ENCODE measurements around the gene EFNA5. TPM values are rescaled to one million over a fixed set of nuclear protein-coding genes. Genes with fewer than 3 reads are reported as not detected.

Gene EFNA5
- total and polyA plus RNA-seq, 5 donors from 2014 or later, result 0.73 TPM; not detected in 4

- Mint-ChIP-seq H3K9me3 (peaks cover 0 to 5% (median 0%) of the 10 kb centered on the region in 7 donors), H3K36me3 (no peaks in the 10 kb centered on the region), H3K4me3 (no peak overlapping the region), H3K4me1 (peaks cover 2 to 9% (median 6%) of the 10 kb centered on the region in 4 donors), H3K27ac (no peak overlapping the region), H3K27me3 (no peaks in the 10 kb centered on the region)
- Histone ChIP-seq H3K9me3 (ENCODE audit: control insufficient read depth in 2 of 2, low read length in 2 of 2) (no peaks in the 10 kb centered on the region), H3K36me3 (ENCODE audit: control insufficient read depth, insufficient read depth, low read length) (no peaks in the 10 kb centered on the region), H3K27me3 (ENCODE audit: control insufficient read depth, insufficient read depth, low read length) (peaks cover 5% of the 10 kb centered on the region), H3K4me1 (ENCODE audit: control insufficient read depth, insufficient read depth, low read length, poor library complexity, severe bottlenecking) (peaks cover 3% of the 10 kb centered on the region), H3K27ac (ENCODE audit: insufficient read depth, low read length, poor library complexity, severe bottlenecking) (no peak overlapping the region), H3K4me3 (ENCODE audit: low read depth, low read length) (no peak overlapping the region)
- ATAC-seq (ENCODE audit: low read depth in 2 of 2) (no peak), DNase-seq (no peak)
Measured at GRCh38 chr5:107505763-107506534, 164.8 kb downstream of the EFNA5 start.

DNA sequence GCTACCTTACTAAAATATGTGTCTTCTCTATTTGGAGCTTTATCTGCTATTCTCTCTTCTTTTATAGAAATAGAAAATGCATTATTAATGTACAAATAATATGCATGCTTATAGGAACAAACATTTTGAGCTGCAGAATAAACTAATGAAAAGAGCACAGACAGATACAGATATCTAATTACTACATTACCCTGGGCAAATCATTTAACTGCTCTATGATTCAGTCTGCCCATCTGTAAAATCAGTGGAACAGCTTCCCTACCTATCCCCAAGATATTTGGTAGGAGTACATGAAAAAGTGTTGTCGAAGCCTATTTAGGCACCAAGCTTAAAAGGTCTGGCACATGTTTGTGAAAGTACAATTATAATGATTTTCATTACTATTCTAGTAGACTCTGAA lies 166.3 kb downstream of the EFNA5 start:
- Mint-ChIP-seq H3K27ac (no peak overlapping the region), H3K27me3 (no peaks in the 10 kb centered on the region), H3K4me1 (peaks cover 2 to 9% (median 6%) of the 10 kb centered on the region in 4 donors), H3K4me3 (no peak overlapping the region), H3K9me3 (peaks cover 0 to 2% (median 0%) of the 10 kb centered on the region in 7 donors), H3K36me3 (no peaks in the 10 kb centered on the region)
- no peak overlapping the region for H3K4me3 ChIP-seq (ENCODE audit: low read depth, low read length)
- H3K27me3 ChIP-seq (ENCODE audit: control insufficient read depth, insufficient read depth, low read length), result peaks cover 5% of the 10 kb centered on the region
- no peaks in the 10 kb centered on the region for H3K36me3 ChIP-seq (ENCODE audit: control insufficient read depth, insufficient read depth, low read length)
- DNase-seq (no peak), ATAC-seq (ENCODE audit: low read depth in 2 of 2) (no peak)
- H3K9me3 ChIP-seq (ENCODE audit: control insufficient read depth in 2 of 2, low read length in 2 of 2), result no peaks in the 10 kb centered on the region
- H3K27ac ChIP-seq (ENCODE audit: insufficient read depth, low read length, poor library complexity, severe bottlenecking), result no peak overlapping the region
- H3K4me1 ChIP-seq (ENCODE audit: control insufficient read depth, insufficient read depth, low read length, poor library complexity, severe bottlenecking), result peaks cover 3% of the 10 kb centered on the region

- peak overlapping the region; percentile 67 for H3K4me3 ChIP-seq (ENCODE audit: low read depth, low read length)
- H3K27me3 ChIP-seq (ENCODE audit: control insufficient read depth, insufficient read depth, low read length), result peaks cover 3% of the 10 kb centered on the region
- no peaks in the 10 kb centered on the region for H3K36me3 ChIP-seq (ENCODE audit: control insufficient read depth, insufficient read depth, low read length)
- no peaks in the 10 kb centered on the region for H3K27me3 Mint-ChIP-seq
- peaks cover 2 to 9% (median 6%) of the 10 kb centered on the region in 4 donors for H3K4me1 Mint-ChIP-seq
- H3K4me1 ChIP-seq (ENCODE audit: control insufficient read depth, insufficient read depth, low read length, poor library complexity, severe bottlenecking), result peaks cover 3% of the 10 kb centered on the region
- no peaks in the 10 kb centered on the region for H3K36me3 Mint-ChIP-seq
- H3K27ac Mint-ChIP-seq, result no peak overlapping the region
- DNase-seq, result no peak
- no peak for ATAC-seq (ENCODE audit: low read depth in 2 of 2)
- H3K4me3 Mint-ChIP-seq, result peak overlapping the region in 1 of 4 donors; percentile 14
- no peak overlapping the region for H3K27ac ChIP-seq (ENCODE audit: insufficient read depth, low read length, poor library complexity, severe bottlenecking)
- H3K9me3 ChIP-seq (ENCODE audit: control insufficient read depth in 2 of 2, low read length in 2 of 2), result no peaks in the 10 kb centered on the region
- peaks cover 0 to 2% (median 0%) of the 10 kb centered on the region in 7 donors for H3K9me3 Mint-ChIP-seq
Measured at GRCh38 chr5:107502676-107503060, 168.1 kb downstream of the EFNA5 start.

GRCh38 chr5:107501965-107502675 lies 168.6 kb downstream of the EFNA5 start:
- Histone ChIP-seq H3K27ac (ENCODE audit: insufficient read depth, low read length, poor library complexity, severe bottlenecking) (no peak overlapping the region), H3K4me3 (ENCODE audit: low read depth, low read length) (peak overlapping the region; percentile 67), H3K27me3 (ENCODE audit: control insufficient read depth, insufficient read depth, low read length) (peaks cover 3% of the 10 kb centered on the region), H3K4me1 (ENCODE audit: control insufficient read depth, insufficient read depth, low read length, poor library complexity, severe bottlenecking) (peaks cover 3% of the 10 kb centered on the region), H3K36me3 (ENCODE audit: control insufficient read depth, insufficient read depth, low read length) (no peaks in the 10 kb centered on the region), H3K9me3 (ENCODE audit: control insufficient read depth in 2 of 2, low read length in 2 of 2) (no peaks in the 10 kb centered on the region)
- Mint-ChIP-seq H3K27me3 (no peaks in the 10 kb centered on the region), H3K36me3 (no peaks in the 10 kb centered on the region), H3K4me3 (peak overlapping the region in 3 of 4 donors; percentile 4 to 33 (median 14)), H3K9me3 (peaks cover 0 to 2% (median 0%) of the 10 kb centered on the region in 7 donors), H3K4me1 (peaks cover 2 to 9% (median 6%) of the 10 kb centered on the region in 4 donors), H3K27ac (peak overlapping the region in 1 of 3 donors; percentile 3)
- DNase-seq, result peak in 1 of 3 donors; percentile 14
- ATAC-seq (ENCODE audit: low read depth in 2 of 2), result peak; percentile 42 to 56

DNA sequence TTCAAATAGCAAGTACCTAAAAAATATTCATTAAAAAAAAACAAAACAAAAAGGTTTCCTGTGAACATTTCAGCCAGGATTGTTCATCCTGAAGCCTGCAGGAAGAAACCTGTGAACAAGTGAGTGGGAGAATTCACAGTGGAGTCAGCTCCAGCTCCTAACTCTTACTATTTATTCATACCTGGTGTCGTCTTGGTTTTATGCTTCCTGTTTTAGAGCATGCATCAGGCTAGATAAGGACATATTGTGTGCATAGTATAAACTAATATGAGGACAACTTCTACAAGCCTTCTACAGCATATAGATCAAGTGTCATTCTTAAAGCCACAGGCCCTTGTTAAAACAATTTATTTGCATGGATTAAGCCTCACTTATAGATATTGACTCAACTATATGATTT lies 169.9 kb downstream of the EFNA5 start:
- H3K9me3 ChIP-seq (ENCODE audit: control insufficient read depth in 2 of 2, low read length in 2 of 2), result no peaks in the 10 kb centered on the region
- no peaks in the 10 kb centered on the region for H3K36me3 ChIP-seq (ENCODE audit: control insufficient read depth, insufficient read depth, low read length)
- Mint-ChIP-seq H3K36me3 (no peaks in the 10 kb centered on the region), H3K9me3 (peaks cover 0 to 2% (median 0%) of the 10 kb centered on the region in 7 donors), H3K4me3 (no peak overlapping the region), H3K27ac (no peak overlapping the region), H3K4me1 (peaks cover 2 to 9% (median 6%) of the 10 kb centered on the region in 4 donors), H3K27me3 (no peaks in the 10 kb centered on the region)
- ATAC-seq (ENCODE audit: low read depth in 2 of 2), result no peak
- peaks cover 3% of the 10 kb centered on the region for H3K4me1 ChIP-seq (ENCODE audit: control insufficient read depth, insufficient read depth, low read length, poor library complexity, severe bottlenecking)
- no peak overlapping the region for H3K4me3 ChIP-seq (ENCODE audit: low read depth, low read length)
- no peak for DNase-seq
- no peak overlapping the region for H3K27ac ChIP-seq (ENCODE audit: insufficient read depth, low read length, poor library complexity, severe bottlenecking)
- peaks cover 3% of the 10 kb centered on the region for H3K27me3 ChIP-seq (ENCODE audit: control insufficient read depth, insufficient read depth, low read length)

GRCh38 chr5:107500347-107500746 lies 170.4 kb downstream of the EFNA5 start:
- Histone ChIP-seq H3K27ac (ENCODE audit: insufficient read depth, low read length, poor library complexity, severe bottlenecking) (no peak overlapping the region), H3K4me3 (ENCODE audit: low read depth, low read length) (no peak overlapping the region), H3K9me3 (ENCODE audit: control insufficient read depth in 2 of 2, low read length in 2 of 2) (no peaks in the 10 kb centered on the region), H3K36me3 (ENCODE audit: control insufficient read depth, insufficient read depth, low read length) (no peaks in the 10 kb centered on the region), H3K27me3 (ENCODE audit: control insufficient read depth, insufficient read depth, low read length) (peaks cover 2% of the 10 kb centered on the region), H3K4me1 (ENCODE audit: control insufficient read depth, insufficient read depth, low read length, poor library complexity, severe bottlenecking) (peaks cover 3% of the 10 kb centered on the region)
- H3K4me3 Mint-ChIP-seq, result no peak overlapping the region
- H3K4me1 Mint-ChIP-seq, result peaks cover 2 to 9% (median 6%) of the 10 kb centered on the region in 4 donors
- H3K9me3 Mint-ChIP-seq, result no peaks in the 10 kb centered on the region
- DNase-seq (no peak), ATAC-seq (ENCODE audit: low read depth in 2 of 2) (no peak)
- no peaks in the 10 kb centered on the region for H3K27me3 Mint-ChIP-seq
- H3K27ac Mint-ChIP-seq, result no peak overlapping the region
- H3K36me3 Mint-ChIP-seq, result no peaks in the 10 kb centered on the region

- no peaks in the 10 kb centered on the region for H3K36me3 ChIP-seq (ENCODE audit: control insufficient read depth, insufficient read depth, low read length)
- ATAC-seq (ENCODE audit: low read depth in 2 of 2), result no peak
Measured at GRCh38 chr5:107499776-107500175, 171.0 kb downstream of the EFNA5 start.

More at GRCh38 chr5:107499776-107500175, 171.0 kb downstream of the EFNA5 start:
- no peaks in the 10 kb centered on the region for H3K9me3 Mint-ChIP-seq
- no peak for DNase-seq
- Histone ChIP-seq H3K27me3 (ENCODE audit: control insufficient read depth, insufficient read depth, low read length) (no peaks in the 10 kb centered on the region), H3K4me3 (ENCODE audit: low read depth, low read length) (no peak overlapping the region), H3K4me1 (ENCODE audit: control insufficient read depth, insufficient read depth, low read length, poor library complexity, severe bottlenecking) (peaks cover 3% of the 10 kb centered on the region), H3K27ac (ENCODE audit: insufficient read depth, low read length, poor library complexity, severe bottlenecking) (no peak overlapping the region), H3K9me3 (ENCODE audit: control insufficient read depth in 2 of 2, low read length in 2 of 2) (no peaks in the 10 kb centered on the region)
- no peaks in the 10 kb centered on the region for H3K27me3 Mint-ChIP-seq
- H3K27ac Mint-ChIP-seq, result no peak overlapping the region
- no peaks in the 10 kb centered on the region for H3K36me3 Mint-ChIP-seq
- H3K4me3 Mint-ChIP-seq, result no peak overlapping the region
- H3K4me1 Mint-ChIP-seq, result peaks cover 2 to 9% (median 6%) of the 10 kb centered on the region in 4 donors

Data from CD4-positive, CD25-positive, alpha-beta regulatory T cell (primary cell).